Liver (tissue), 9 donors: Measurements from ENCODE around the gene HOXB8. TPM values are rescaled to one million over a fixed set of nuclear protein-coding genes. Genes with fewer than 3 reads are reported as not detected.

Source experiments
- DNase-seq: peaks from one replicate; pipeline ENCODE4 v3.0.0-alpha.2; 2017; ENCODE audit warnings: low spot score
- H3K27ac ChIP-seq, 2 donors: one replicate each; pipeline ENCODE4 v1.7.0; 2013; ENCODE audit warnings: inconsistent platforms in 2 of 2, low read length in 2 of 2, control low read depth in 1 of 2, low read depth in 1 of 2, mild to moderate bottlenecking in 1 of 2
- H3K27me3 ChIP-seq, 4 donors: one replicate each; pipeline versions ENCODE4 v1.6.1 to v1.7.0; 2013; ENCODE audit warnings: low read length in 3 of 4, inconsistent platforms in 1 of 4, mild to moderate bottlenecking in 1 of 4, moderate library complexity in 1 of 4; ENCODE audit not compliant: control insufficient read depth in 4 of 4, insufficient read depth in 4 of 4
- H3K36me3 ChIP-seq, 4 donors: one replicate each; pipeline versions ENCODE4 v1.6.1 to v1.7.0; 2013; ENCODE audit warnings: low read length in 3 of 4, mild to moderate bottlenecking in 3 of 4, low read depth in 1 of 4, moderate library complexity in 1 of 4; ENCODE audit not compliant: control insufficient read depth in 4 of 4, insufficient read depth in 3 of 4
- H3K4me1 ChIP-seq, 4 donors: one replicate each; pipeline versions ENCODE4 v1.6.1 to v1.7.0; 2013; ENCODE audit warnings: low read length in 3 of 4, mild to moderate bottlenecking in 3 of 4, moderate library complexity in 1 of 4; ENCODE audit not compliant: control insufficient read depth in 4 of 4, insufficient read depth in 4 of 4
- H3K4me3 ChIP-seq, 3 donors: one replicate each; pipeline versions ENCODE4 v1.6.1 to v1.7.0; 2013; ENCODE audit warnings: low read length in 3 of 3, control low read depth in 1 of 3, low read depth in 1 of 3, mild to moderate bottlenecking in 1 of 3
- H3K9ac ChIP-seq, 2 donors: one replicate each; pipeline ENCODE4 v1.7.0; 2013; ENCODE audit warnings: low read length in 2 of 2, mild to moderate bottlenecking in 2 of 2, moderate library complexity in 2 of 2, control low read depth in 1 of 2, low read depth in 1 of 2
- H3K9me3 ChIP-seq, 4 donors: one replicate each; pipeline versions ENCODE4 v1.6.1 to v1.7.0; 2013; ENCODE audit warnings: low read length in 3 of 4; ENCODE audit not compliant: control insufficient read depth in 4 of 4
- FOXA1 ChIP-seq: IDR thresholded peaks from 2 replicates; pipeline ENCODE4 v1.6.1; 2016; ENCODE audit warnings: antibody characterized with exemption
- GABPA ChIP-seq, 2 donors: IDR thresholded peaks in 1 of 2; conservative IDR thresholded peaks in 1 of 2; 2 replicates each; pipeline ENCODE4 v1.6.1; 2016; ENCODE audit warnings: antibody characterized with exemption in 2 of 2, mild to moderate bottlenecking in 1 of 2, moderate library complexity in 1 of 2
- HNF4A ChIP-seq, 2 donors: conservative IDR thresholded peaks; 2 replicates each; pipeline ENCODE4 v1.6.1; 2016; ENCODE audit warnings: antibody characterized with exemption in 2 of 2, mild to moderate bottlenecking in 2 of 2
- JUND ChIP-seq, 2 donors: IDR thresholded peaks; 2 replicates each; pipeline ENCODE4 v1.6.1; 2016; ENCODE audit warnings: antibody characterized with exemption in 2 of 2
- NR2F2 ChIP-seq: IDR thresholded peaks from 2 replicates; pipeline ENCODE4 v1.6.1; 2016; ENCODE audit warnings: antibody characterized with exemption
- RAD21 ChIP-seq, 2 donors: IDR thresholded peaks; 2 replicates each; pipeline ENCODE4 v1.6.1; 2016; ENCODE audit warnings: antibody characterized with exemption in 2 of 2, mild to moderate bottlenecking in 2 of 2
- SP1 ChIP-seq: IDR thresholded peaks from 2 replicates; pipeline ENCODE4 v1.6.1; 2018; ENCODE audit warnings: antibody characterized with exemption, mild to moderate bottlenecking
- TAF1 ChIP-seq: conservative IDR thresholded peaks from 2 replicates; pipeline ENCODE4 v1.6.1; 2016; ENCODE audit warnings: antibody characterized with exemption, mild to moderate bottlenecking
- YY1 ChIP-seq: IDR thresholded peaks from 2 replicates; pipeline ENCODE4 v1.6.1; 2016; ENCODE audit warnings: antibody characterized with exemption, mild to moderate bottlenecking
- WGBS: extraction: QIAGEN DNeasy Blood & Tissue Kit; methylation state at CpG from one replicate; pipeline ENCODE4 v1.1.7; 2013; 5-methylcytosine and 5-hydroxymethylcytosine counted together
- polyA plus RNA-seq, 2 donors: library from polyadenylated mRNA; stranded (reverse) in 1 of 2; unstranded in 1 of 2; fragments of 200-250 nt in 1 of 2; fragments of >200 nt in 1 of 2; fragmentation: Nextera tagmentation in 1 of 2; extraction: Ambion mirVana in 1 of 2; gene quantifications; one replicate each; pipeline versions ENCODE4 v1.2.1 to v1.2.3, GENCODE V29; 2013 to 2015
- total RNA-seq, 2 donors: library from RNA; depleted of rRNA; stranded (reverse); fragments of >200 nt; gene quantifications; one replicate each; pipeline ENCODE4 v1.2.3, GENCODE V29; 2014
- TF ChIP-seq, protein P1 (sequence below): IDR thresholded peaks from 2 replicates; pipeline ENCODE4 v1.6.1; 2016; ENCODE audit warnings: antibody characterized with exemption
- TF ChIP-seq, protein P2 (sequence below): IDR thresholded peaks from 2 replicates; pipeline ENCODE4 v1.6.1; 2016; ENCODE audit warnings: antibody characterized with exemption
- TF ChIP-seq, protein P3 (sequence below): IDR thresholded peaks from 2 replicates; pipeline ENCODE4 v1.6.1; 2016; ENCODE audit warnings: antibody characterized with exemption, mild to moderate bottlenecking
- TF ChIP-seq, protein P4 (sequence below): IDR thresholded peaks from 2 replicates; pipeline ENCODE4 v1.6.1; 2016; ENCODE audit warnings: antibody characterized with exemption
- donor health status: healthy.
- donor health status: healthy.
- donor health status: healthy.
- donor health status: healthy.
- donor health status: healthy.

Gene HOXB8
- total and polyA plus RNA-seq, 4 donors = not detected

DNA sequence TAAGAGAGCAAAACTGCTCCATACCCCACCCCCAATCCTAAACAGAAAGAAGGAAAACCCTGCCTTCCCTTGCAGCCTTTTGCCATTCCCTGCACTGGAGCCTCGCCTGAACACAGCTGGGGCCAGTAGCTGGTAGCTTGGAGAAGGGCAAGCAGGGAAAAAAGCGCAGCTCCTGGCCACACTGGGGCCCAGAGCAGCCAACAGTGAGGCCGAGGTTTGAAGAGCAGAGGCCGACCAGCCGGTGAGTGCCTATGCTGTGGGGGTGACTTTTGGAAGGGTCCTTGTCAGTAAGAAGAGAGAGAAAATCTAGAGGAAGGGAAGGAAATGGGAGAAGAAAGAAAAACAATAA is 14.3 kb upstream of the HOXB8 start:
- no peak for DNase-seq
- Histone ChIP-seq H3K4me1 (peaks cover 10 to 14% (median 13%) of the 10 kb centered on the region in 4 donors), H3K27ac (no peak overlapping the region), H3K36me3 (no peaks in the 10 kb centered on the region), H3K27me3 (peaks cover 7 to 53% (median 36%) of the 10 kb centered on the region in 4 donors), H3K9ac (no peak overlapping the region), H3K9me3 (no peaks in the 10 kb centered on the region), H3K4me3 (no peak overlapping the region)
- no peak for TF ChIP-seq RAD21 (IDR thresholded peaks at IDR 0.05)
- TF ChIP-seq, protein P1, sequence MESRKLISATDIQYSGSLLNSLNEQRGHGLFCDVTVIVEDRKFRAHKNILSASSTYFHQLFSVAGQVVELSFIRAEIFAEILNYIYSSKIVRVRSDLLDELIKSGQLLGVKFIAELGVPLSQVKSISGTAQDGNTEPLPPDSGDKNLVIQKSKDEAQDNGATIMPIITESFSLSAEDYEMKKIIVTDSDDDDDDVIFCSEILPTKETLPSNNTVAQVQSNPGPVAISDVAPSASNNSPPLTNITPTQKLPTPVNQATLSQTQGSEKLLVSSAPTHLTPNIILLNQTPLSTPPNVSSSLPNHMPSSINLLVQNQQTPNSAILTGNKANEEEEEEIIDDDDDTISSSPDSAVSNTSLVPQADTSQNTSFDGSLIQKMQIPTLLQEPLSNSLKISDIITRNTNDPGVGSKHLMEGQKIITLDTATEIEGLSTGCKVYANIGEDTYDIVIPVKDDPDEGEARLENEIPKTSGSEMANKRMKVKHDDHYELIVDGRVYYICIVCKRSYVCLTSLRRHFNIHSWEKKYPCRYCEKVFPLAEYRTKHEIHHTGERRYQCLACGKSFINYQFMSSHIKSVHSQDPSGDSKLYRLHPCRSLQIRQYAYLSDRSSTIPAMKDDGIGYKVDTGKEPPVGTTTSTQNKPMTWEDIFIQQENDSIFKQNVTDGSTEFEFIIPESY = no peak
- no peak for TF ChIP-seq GABPA (IDR thresholded peaks at IDR 0.05 in 1 of 2, conservative IDR thresholded peaks at IDR 0.05 in 1 of 2)
- TF ChIP-seq FOXA1 = no peak
- no peak for TF ChIP-seq SP1
- WGBS = 16% methylated on average over 5 of the region's 5 CpGs

DNA sequence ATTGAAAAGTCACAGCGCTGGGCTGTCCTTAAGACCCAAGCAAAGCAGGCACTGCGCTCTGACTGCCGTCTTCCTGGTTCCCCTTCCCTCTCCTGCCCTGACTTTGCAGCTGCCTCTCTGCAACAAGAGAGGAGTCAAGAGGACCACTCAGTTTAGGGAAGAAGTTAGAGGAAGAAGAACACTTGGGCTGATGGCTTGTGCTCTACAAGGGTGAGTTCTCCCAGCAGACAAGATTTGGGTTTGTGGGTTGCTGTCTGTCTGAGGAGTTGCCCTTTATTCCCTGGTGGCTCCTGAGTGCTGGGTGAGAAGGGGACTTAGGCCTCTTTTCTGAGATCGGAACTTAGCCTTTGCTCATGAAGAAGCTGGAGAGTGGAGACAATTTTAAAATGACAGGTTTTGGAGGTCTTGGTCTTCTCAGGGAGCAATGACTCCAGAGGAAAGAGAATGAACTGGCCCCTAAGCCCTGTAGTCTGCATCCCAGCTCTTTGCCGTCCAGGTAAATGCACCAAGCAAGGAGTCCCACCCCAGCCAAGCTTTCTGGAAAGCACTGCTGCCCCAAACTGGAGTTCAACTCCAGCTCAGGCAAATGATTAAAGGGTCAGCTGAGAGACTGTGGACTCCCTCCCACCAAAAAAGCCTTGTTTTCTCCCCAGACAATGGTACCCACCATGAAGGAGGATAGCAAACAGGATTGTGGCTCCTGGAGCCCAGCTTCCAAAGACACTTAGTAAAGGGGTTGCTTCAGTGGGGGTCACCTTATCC is 13.7 kb upstream of the HOXB8 start:
- Histone ChIP-seq H3K9me3 (no peaks in the 10 kb centered on the region), H3K27ac (no peak overlapping the region), H3K9ac (no peak overlapping the region), H3K27me3 (peaks cover 7 to 54% (median 37%) of the 10 kb centered on the region in 4 donors), H3K36me3 (no peaks in the 10 kb centered on the region), H3K4me3 (no peak overlapping the region), H3K4me1 (peaks cover 9 to 14% (median 13%) of the 10 kb centered on the region in 4 donors)
- WGBS = 25% methylated on average over 5 of the region's 5 CpGs
- DNase-seq = no peak
- TF ChIP-seq, protein P2, sequence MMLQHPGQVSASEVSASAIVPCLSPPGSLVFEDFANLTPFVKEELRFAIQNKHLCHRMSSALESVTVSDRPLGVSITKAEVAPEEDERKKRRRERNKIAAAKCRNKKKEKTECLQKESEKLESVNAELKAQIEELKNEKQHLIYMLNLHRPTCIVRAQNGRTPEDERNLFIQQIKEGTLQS = no peak
- TF ChIP-seq TAF1 (no peak), JUND (IDR thresholded peaks at IDR 0.05) (no peak), YY1 (no peak), FOXA1 (no peak), HNF4A (conservative IDR thresholded peaks at IDR 0.05) (no peak), NR2F2 (no peak)
- TF ChIP-seq, protein P3, sequence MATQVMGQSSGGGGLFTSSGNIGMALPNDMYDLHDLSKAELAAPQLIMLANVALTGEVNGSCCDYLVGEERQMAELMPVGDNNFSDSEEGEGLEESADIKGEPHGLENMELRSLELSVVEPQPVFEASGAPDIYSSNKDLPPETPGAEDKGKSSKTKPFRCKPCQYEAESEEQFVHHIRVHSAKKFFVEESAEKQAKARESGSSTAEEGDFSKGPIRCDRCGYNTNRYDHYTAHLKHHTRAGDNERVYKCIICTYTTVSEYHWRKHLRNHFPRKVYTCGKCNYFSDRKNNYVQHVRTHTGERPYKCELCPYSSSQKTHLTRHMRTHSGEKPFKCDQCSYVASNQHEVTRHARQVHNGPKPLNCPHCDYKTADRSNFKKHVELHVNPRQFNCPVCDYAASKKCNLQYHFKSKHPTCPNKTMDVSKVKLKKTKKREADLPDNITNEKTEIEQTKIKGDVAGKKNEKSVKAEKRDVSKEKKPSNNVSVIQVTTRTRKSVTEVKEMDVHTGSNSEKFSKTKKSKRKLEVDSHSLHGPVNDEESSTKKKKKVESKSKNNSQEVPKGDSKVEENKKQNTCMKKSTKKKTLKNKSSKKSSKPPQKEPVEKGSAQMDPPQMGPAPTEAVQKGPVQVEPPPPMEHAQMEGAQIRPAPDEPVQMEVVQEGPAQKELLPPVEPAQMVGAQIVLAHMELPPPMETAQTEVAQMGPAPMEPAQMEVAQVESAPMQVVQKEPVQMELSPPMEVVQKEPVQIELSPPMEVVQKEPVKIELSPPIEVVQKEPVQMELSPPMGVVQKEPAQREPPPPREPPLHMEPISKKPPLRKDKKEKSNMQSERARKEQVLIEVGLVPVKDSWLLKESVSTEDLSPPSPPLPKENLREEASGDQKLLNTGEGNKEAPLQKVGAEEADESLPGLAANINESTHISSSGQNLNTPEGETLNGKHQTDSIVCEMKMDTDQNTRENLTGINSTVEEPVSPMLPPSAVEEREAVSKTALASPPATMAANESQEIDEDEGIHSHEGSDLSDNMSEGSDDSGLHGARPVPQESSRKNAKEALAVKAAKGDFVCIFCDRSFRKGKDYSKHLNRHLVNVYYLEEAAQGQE = no peak
- TF ChIP-seq, protein P1 = no peak
- TF ChIP-seq, protein P4, sequence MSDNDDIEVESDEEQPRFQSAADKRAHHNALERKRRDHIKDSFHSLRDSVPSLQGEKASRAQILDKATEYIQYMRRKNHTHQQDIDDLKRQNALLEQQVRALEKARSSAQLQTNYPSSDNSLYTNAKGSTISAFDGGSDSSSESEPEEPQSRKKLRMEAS = no peak
